Breast epithelium (tissue), 3 donors: ENCODE results near the gene COL28A1.

Experiments used
- CTCF ChIP-seq, 3 donors: fragments of 450-650 bp; IDR thresholded peaks; one replicate each; pipeline ENCODE4 v1.5.1; 2016 to 2017; ENCODE audit warnings: antibody characterized with exemption in 3 of 3, mild to moderate bottlenecking in 3 of 3, moderate library complexity in 3 of 3
- POLR2A ChIP-seq: fragments of 450-650 bp; IDR thresholded peaks from one replicate; pipeline ENCODE4 v1.6.1; 2016; ENCODE audit warnings: antibody characterized with exemption, mild to moderate bottlenecking, moderate library complexity
- POLR2AphosphoS5 ChIP-seq, 3 donors: sonication (generic); formaldehyde crosslinking; IDR thresholded peaks; one replicate each; pipeline ENCODE4 v1.6.1; 2017; ENCODE audit warnings: antibody characterized with exemption in 3 of 3

GRCh38 chr7:7405461-7405860, 130.2 kb downstream of the COL28A1 start:
- no peak for TF ChIP-seq CTCF (IDR thresholded peaks at IDR 0.05)
- no peak for TF ChIP-seq POLR2A
- TF ChIP-seq POLR2AphosphoS5 (IDR thresholded peaks at IDR 0.05), result no peak
